K562 treated with DMSO at 1 percent for 48 hours (cell line): ENCODE data around the gene NAIP. TPM values are rescaled to one million over a fixed set of nuclear protein-coding genes. Genes with fewer than 3 reads are reported as not detected.

Source experiments
- total RNA-seq: library from RNA; unstranded; fragments of 300-600 nt; gene quantifications from 2 replicates; pipeline ENCODE4 v1.2.3, GENCODE V29; 2022; ENCODE audit warnings: low replicate concordance; ENCODE audit errors: extremely low read depth

NAIP gene, protein sequence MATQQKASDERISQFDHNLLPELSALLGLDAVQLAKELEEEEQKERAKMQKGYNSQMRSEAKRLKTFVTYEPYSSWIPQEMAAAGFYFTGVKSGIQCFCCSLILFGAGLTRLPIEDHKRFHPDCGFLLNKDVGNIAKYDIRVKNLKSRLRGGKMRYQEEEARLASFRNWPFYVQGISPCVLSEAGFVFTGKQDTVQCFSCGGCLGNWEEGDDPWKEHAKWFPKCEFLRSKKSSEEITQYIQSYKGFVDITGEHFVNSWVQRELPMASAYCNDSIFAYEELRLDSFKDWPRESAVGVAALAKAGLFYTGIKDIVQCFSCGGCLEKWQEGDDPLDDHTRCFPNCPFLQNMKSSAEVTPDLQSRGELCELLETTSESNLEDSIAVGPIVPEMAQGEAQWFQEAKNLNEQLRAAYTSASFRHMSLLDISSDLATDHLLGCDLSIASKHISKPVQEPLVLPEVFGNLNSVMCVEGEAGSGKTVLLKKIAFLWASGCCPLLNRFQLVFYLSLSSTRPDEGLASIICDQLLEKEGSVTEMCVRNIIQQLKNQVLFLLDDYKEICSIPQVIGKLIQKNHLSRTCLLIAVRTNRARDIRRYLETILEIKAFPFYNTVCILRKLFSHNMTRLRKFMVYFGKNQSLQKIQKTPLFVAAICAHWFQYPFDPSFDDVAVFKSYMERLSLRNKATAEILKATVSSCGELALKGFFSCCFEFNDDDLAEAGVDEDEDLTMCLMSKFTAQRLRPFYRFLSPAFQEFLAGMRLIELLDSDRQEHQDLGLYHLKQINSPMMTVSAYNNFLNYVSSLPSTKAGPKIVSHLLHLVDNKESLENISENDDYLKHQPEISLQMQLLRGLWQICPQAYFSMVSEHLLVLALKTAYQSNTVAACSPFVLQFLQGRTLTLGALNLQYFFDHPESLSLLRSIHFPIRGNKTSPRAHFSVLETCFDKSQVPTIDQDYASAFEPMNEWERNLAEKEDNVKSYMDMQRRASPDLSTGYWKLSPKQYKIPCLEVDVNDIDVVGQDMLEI (N-terminal part only)
- total RNA-seq, result not detected in 2 replicates

DNA sequence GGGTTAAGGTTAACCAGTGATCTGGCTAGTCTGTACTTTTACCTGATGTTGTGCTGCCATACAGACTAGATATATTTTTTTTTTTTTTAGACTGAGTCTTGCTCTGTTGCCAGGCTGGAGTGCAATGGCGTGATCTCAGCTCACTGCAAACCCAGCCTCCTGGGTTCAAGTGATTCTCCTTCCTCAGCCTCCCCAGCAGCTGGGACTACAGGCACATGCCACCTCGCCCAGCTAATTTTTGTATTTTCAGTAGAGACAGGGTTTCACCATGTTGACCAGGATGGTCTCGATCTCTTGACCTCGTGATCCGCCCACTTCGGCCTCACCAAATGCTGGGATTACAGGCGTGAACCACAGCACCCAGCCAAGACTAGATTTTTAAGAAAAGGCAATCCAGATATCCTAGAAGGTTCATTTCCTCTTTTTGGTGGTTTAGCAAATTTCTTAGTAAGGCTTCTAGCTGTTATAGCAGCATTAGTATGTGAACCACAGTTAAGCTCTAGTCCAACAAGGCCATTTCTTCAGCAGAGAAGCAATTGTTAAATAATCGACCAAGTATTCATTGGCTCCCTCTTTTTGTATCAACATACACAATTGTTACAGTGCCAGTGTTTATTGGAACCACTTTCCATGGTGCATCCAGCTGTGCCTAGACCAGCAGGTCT lies at the start of gene NAIP:
Gene NAIP (minus strand): TSS at position 51 of the 665 bp plus-strand sequence. CDS start 12,424 bp downstream, outside the sequence.

DNA sequence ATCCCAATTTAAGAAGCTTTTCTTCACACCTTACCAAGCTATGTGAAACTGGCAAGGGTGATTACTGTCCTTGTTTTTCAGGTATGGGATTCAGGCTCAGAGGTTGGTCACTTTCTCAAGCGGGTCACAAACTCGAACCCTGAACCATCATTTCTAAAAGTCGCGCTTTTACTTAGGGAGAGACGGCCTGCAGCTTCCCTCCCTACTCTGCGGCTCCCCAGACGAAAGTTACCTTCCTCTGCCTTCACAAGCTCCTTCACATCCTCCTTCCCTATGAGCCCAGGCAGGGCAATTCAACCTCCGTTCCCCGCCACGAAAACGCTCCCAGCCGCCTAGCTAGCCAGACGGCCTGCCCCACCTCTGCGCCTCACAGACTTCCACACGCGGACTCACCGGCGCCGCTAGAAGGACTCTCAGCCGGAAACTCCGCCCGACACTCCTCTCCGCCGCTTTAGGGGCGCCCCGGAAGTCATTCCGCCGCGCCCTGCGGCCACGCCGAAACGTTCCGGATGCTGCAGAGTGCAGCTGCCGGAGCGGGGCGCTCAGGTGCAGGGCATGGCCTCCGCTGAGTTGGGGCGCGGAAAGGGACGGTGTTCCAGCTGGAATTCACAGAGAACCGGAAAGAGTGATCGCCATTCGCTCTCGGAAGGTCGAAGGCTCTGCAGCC lies 42.3 kb upstream of the NAIP start, which contains the start of gene GTF2H2:
Gene GTF2H2 (minus strand): TSS at position 415 of the 667 bp plus-strand sequence. CDS start 4,913 bp downstream, outside the sequence.

Other genes starting within 250 kb of the NAIP start
- not detected in 2 replicates for gene SERF1A, start 124.7 kb downstream of the NAIP start, total RNA-seq
- gene SMN1, start 100.3 kb downstream of the NAIP start, total RNA-seq, result not detected in 2 replicates
- not detected in 2 replicates for gene GTF2H2, start 42.3 kb upstream of the NAIP start, total RNA-seq